B cell (primary cell): ENCODE results near the gene PDPN. TPM values are rescaled to one million over a fixed set of nuclear protein-coding genes. Genes with fewer than 3 reads are reported as not detected.

Experiments
- ATAC-seq: fragments of 200-7000 bp; cut with Tn5 transposase; one replicate; pipeline ENCODE4 v1.10.0; 2021; ENCODE audit warnings: low read depth, mild to moderate bottlenecking, moderate number of reproducible peaks, moderate library complexity
- CTCF ChIA-PET: fragments of 350-600 bp; sonication (Branson Sonifier 250); formaldehyde crosslinking; loops from one replicate; lab custom pipeline; 2021; ENCODE audit warnings: antibody characterized with exemption, inconsistent platforms; lab: Charles Lee
- POLR2A ChIA-PET: fragments of 350-600 bp; sonication (Branson Sonifier 250); formaldehyde crosslinking; loops from one replicate; lab custom pipeline; 2021; ENCODE audit warnings: antibody characterized with exemption; lab: Charles Lee
- DNase-seq: peaks from one replicate; pipeline ENCODE4 v3.0.0; 2013
- H2AFZ ChIP-seq: 2 replicates; pipeline ENCODE4 v1.6.1; 2012; ENCODE audit warnings: mild to moderate bottlenecking, low read depth, low read length; ENCODE audit not compliant: insufficient read depth, poor library complexity, severe bottlenecking
- H3K27ac ChIP-seq, 2 donors: 1 replicate in 1 of 2; 2 replicates in 1 of 2; pipeline ENCODE4 v1.5.1; 2012 to 2013; ENCODE audit warnings: low read length in 2 of 2, mild to moderate bottlenecking in 2 of 2, moderate library complexity in 1 of 2
- H3K27me3 ChIP-seq, 4 experiments: fragments of 200-600 bp in 1 of 4; sonication (generic) in 1 of 4; replicated peaks in 1 of 4; 1 replicate in 2 of 4; 2 replicates in 2 of 4; pipeline versions ENCODE4 v1.6.1 to v1.7.0; 2013 to 2016; ENCODE audit warnings: low read length in 3 of 4, mild to moderate bottlenecking in 2 of 4, mixed read lengths in 1 of 4, moderate library complexity in 1 of 4; ENCODE audit not compliant: insufficient read depth in 4 of 4, control insufficient read depth in 3 of 4; ENCODE audit errors: control extremely low read depth in 1 of 4
- H3K36me3 ChIP-seq, 2 experiments: replicated peaks in 1 of 2; 1 replicate in 1 of 2; 2 replicates in 1 of 2; pipeline versions ENCODE4 v1.6.1 to v1.7.1; 2013; ENCODE audit warnings: low read length in 1 of 2; ENCODE audit not compliant: insufficient read depth in 2 of 2, control insufficient read depth in 1 of 2; ENCODE audit errors: control extremely low read depth in 1 of 2, extremely low read depth in 1 of 2
- H3K4me1 ChIP-seq, 2 donors: fragments of 200-600 bp in 1 of 2; sonication (generic) in 1 of 2; 1 replicate in 1 of 2; 2 replicates in 1 of 2; pipeline versions ENCODE4 v1.5.1 to v1.6.1; 2013 to 2017; ENCODE audit warnings: low read length in 2 of 2; ENCODE audit not compliant: control insufficient read depth in 2 of 2, insufficient read depth in 2 of 2
- H3K4me2 ChIP-seq: replicated peaks from 2 replicates; pipeline ENCODE3; 2012; ENCODE audit warnings: mild to moderate bottlenecking, low read depth, low read length; ENCODE audit not compliant: poor library complexity, severe bottlenecking
- H3K4me3 ChIP-seq, 5 experiments: fragments of 200-600 bp in 1 of 5; sonication (generic) in 1 of 5; 1 replicate in 3 of 5; 2 replicates in 2 of 5; pipeline versions ENCODE4 v1.5.1 to v1.7.0; 2011 to 2016; ENCODE audit warnings: low read length in 4 of 5, mild to moderate bottlenecking in 4 of 5, low read depth in 2 of 5, control low read depth in 1 of 5, moderate library complexity in 1 of 5; ENCODE audit not compliant: insufficient read depth in 1 of 5; ENCODE audit errors: control extremely low read depth in 1 of 5, extremely low read depth in 1 of 5
- H3K79me2 ChIP-seq: fragments of 200-600 bp; sonication (generic); one replicate; pipeline ENCODE4 v1.6.0; 2016; ENCODE audit warnings: low read length; ENCODE audit not compliant: control insufficient read depth, insufficient read depth
- H3K9ac ChIP-seq: fragments of 200-600 bp; sonication (generic); 2 replicates; pipeline ENCODE4 v1.6.1; 2017; ENCODE audit warnings: mild to moderate bottlenecking, low read length, moderate library complexity
- H3K9me3 ChIP-seq, 3 donors: one replicate each; pipeline versions ENCODE4 v1.6.1 to v1.7.1; 2013; ENCODE audit warnings: low read length in 2 of 3; ENCODE audit not compliant: control insufficient read depth in 2 of 3, insufficient read depth in 1 of 3; ENCODE audit errors: control extremely low read depth in 1 of 3
- H4K20me1 ChIP-seq: 2 replicates; pipeline ENCODE4 v1.6.0; 2012; ENCODE audit warnings: mild to moderate bottlenecking, low read length; ENCODE audit not compliant: insufficient read depth, control insufficient read depth, poor library complexity, severe bottlenecking
- H3K27ac Mint-ChIP-seq: one replicate; pipeline ENCODE4 v1.8.0; 2021; ENCODE audit warnings: mixed read lengths
- H3K27me3 Mint-ChIP-seq: one replicate; pipeline ENCODE4 v1.8.0; 2021; ENCODE audit warnings: mixed read lengths
- H3K4me1 Mint-ChIP-seq: one replicate; pipeline ENCODE4 v1.8.0; 2021; ENCODE audit warnings: mixed read lengths
- H3K4me3 Mint-ChIP-seq: one replicate; pipeline ENCODE4 v1.8.0; 2021; ENCODE audit warnings: mixed read lengths
- H3K9me3 Mint-ChIP-seq: one replicate; pipeline ENCODE4 v1.8.0; 2022; ENCODE audit warnings: mixed read lengths; ENCODE audit not compliant: insufficient read depth
- CTCF ChIP-seq: fragments of 200-600 bp; IDR thresholded peaks from one replicate; pipeline ENCODE4 v1.8.0; 2022; ENCODE audit warnings: antibody characterized with exemption, mild to moderate bottlenecking
- EZH2 ChIP-seq: IDR thresholded peaks from 2 replicates; pipeline ENCODE4 v1.6.1; 2012; ENCODE audit warnings: borderline replicate concordance, low read depth, mild to moderate bottlenecking, moderate library complexity, low read length; ENCODE audit not compliant: insufficient read depth, poor library complexity, severe bottlenecking
- WGBS: methylation state at CpG from one replicate; pipeline ENCODE4 v1.1.5; 2013; ENCODE audit warnings: missing lambda C conversion rate; ENCODE audit not compliant: insufficient coverage; 5-methylcytosine and 5-hydroxymethylcytosine counted together
- intact Hi-C: fragments of 100-400 bp; cut with micrococcal nuclease; formaldehyde crosslinking; loops from one replicate; pipeline ENCODE4 v1.10.0; 2022
- polyA plus RNA-seq: library from polyadenylated mRNA; depleted of rRNA; stranded (reverse); fragments of >200 nt; gene quantifications from 2 replicates; pipeline ENCODE4 v1.2.3, GENCODE V29; 2012
- small RNA-seq: library from RNA; depleted of rRNA; stranded (forward); fragments of <200 nt; gene quantifications from one replicate; pipeline ENCODE3, GENCODE V24; 2012; ENCODE audit warnings: low replicate concordance, low read depth; ENCODE audit not compliant: insufficient read length
- total RNA-seq, 2 donors: library from RNA; stranded (reverse); fragments of 120-200 nt in 1 of 2; gene quantifications; 1 replicate in 1 of 2; 2 replicates in 1 of 2; pipeline versions ENCODE4 v1.2.3 to v1.2.4, GENCODE V29; 2013 to 2022

The PDPN gene
- total and polyA plus RNA-seq, 2 donors (not counting 1 experiment from before 2014, with no cell fraction given), result not detected

- no peak for ATAC-seq
- no peaks in the 10 kb centered on the region for H3K36me3 ChIP-seq
- ChIA-PET POLR2A (interaction anchor here (0.6 to 4.6 kb wide), 6 partner anchors 33 to 159 kb away, joined by 3 to 21 read pairs (median 4); no protein-coding TSS in a partner anchor), CTCF (interaction anchor here (0.9 to 13.6 kb wide), 21 partner anchors 10 to 293 kb away, joined by 3 to 265 read pairs (median 8); no protein-coding TSS in a partner anchor)
- H3K9me3 ChIP-seq, result peaks cover 0 to 8% (median 0%) of the 10 kb centered on the region in 3 donors
- no peaks in the 10 kb centered on the region for H3K27me3 ChIP-seq
- H3K9me3 Mint-ChIP-seq, result no peaks in the 10 kb centered on the region
- intact Hi-C loops, result loop anchor here (2.0 kb wide), 1 partner anchor 24 kb away; no protein-coding TSS in a partner anchor
- peaks cover 12% of the 10 kb centered on the region for H3K79me2 ChIP-seq
- H3K4me2 ChIP-seq, result peak overlapping the region; percentile 65
- no peaks in the 10 kb centered on the region for H4K20me1 ChIP-seq
- 100% methylated on average over 1 of the region's 5 CpGs for WGBS
- H2AFZ ChIP-seq, result peak overlapping the region; percentile 57
- peak overlapping the region; percentile 92 for H3K27ac Mint-ChIP-seq
- H3K27ac ChIP-seq, result peak overlapping the region; percentile 39 to 79
- H3K4me1 ChIP-seq, result peaks cover 34 to 35% of the 10 kb centered on the region in 2 donors
- peak overlapping the region; percentile 23 for H3K9ac ChIP-seq
- peak overlapping the region in 1 of 5 experiments; percentile 12 for H3K4me3 ChIP-seq
- H3K4me1 Mint-ChIP-seq, result peaks cover 52% of the 10 kb centered on the region
- H3K27me3 Mint-ChIP-seq, result no peaks in the 10 kb centered on the region
- peak overlapping the region; percentile 79 for H3K4me3 Mint-ChIP-seq
- no peak for DNase-seq
- TF ChIP-seq CTCF, result no peak
- no peak for TF ChIP-seq EZH2
These were observed 82.7 kb downstream of the PDPN start for GRCh38 chr1:13666317-13666716.

Small RNA genes within 50 kb of the gene (small RNA-seq; reads per million reads assigned to genes)
- not detected for gene RNA5SP41

Other genes starting within 250 kb of the PDPN start
- not detected in 2 replicates for gene PRAMEF14, start 236.7 kb upstream of the PDPN start, total RNA-seq
- not detected in 2 replicates for gene PRAMEF14, start 236.7 kb upstream of the PDPN start, polyA plus RNA-seq
- not detected in 2 replicates for gene PRAMEF19, start 211.9 kb upstream of the PDPN start, total RNA-seq
- not detected in 2 replicates for gene PRAMEF19, start 211.9 kb upstream of the PDPN start, polyA plus RNA-seq
- not detected in 2 replicates for gene PRAMEF17, start 194.2 kb upstream of the PDPN start, total RNA-seq
- not detected in 2 replicates for gene PRAMEF17, start 194.2 kb upstream of the PDPN start, polyA plus RNA-seq
- gene PRAMEF20, start 173.4 kb upstream of the PDPN start, total RNA-seq, result not detected in 2 replicates
- gene PRAMEF20, start 173.4 kb upstream of the PDPN start, polyA plus RNA-seq, result not detected in 2 replicates
- gene LRRC38, start 69.8 kb upstream of the PDPN start, total RNA-seq, result not detected in 2 replicates
- not detected in 2 replicates for gene LRRC38, start 69.8 kb upstream of the PDPN start, polyA plus RNA-seq
- 432 and 447 TPM in 2 replicates for gene PRDM2, start 116.4 kb downstream of the PDPN start, total RNA-seq
- gene PRDM2, start 116.4 kb downstream of the PDPN start, polyA plus RNA-seq, result 50.1 and 103 TPM in 2 replicates